ENCODE measurements around the gene PLA1A. TPM values are rescaled to one million over a fixed set of nuclear protein-coding genes. Genes with fewer than 3 reads are reported as not detected.

Gene PLA1A
- total and polyA plus RNA-seq, 2 of the 4 experiments (the other 2 are of a cell fraction) = not detected

- no peaks in the 10 kb centered on the region for H3K36me3 ChIP-seq (ENCODE audit: control insufficient read depth, insufficient read depth, low read length)
- no peak for TF ChIP-seq RFX5 (IDR thresholded peaks at IDR 0.05; ENCODE audit: low read depth, low read length)
- TF ChIP-seq MAZ (IDR thresholded peaks at IDR 0.05; ENCODE audit: borderline replicate concordance, low read depth, low read length) = no peak
- no peak for TF ChIP-seq USF2 (IDR thresholded peaks at IDR 0.05; ENCODE audit: low read depth, low read length)
- no peak for TF ChIP-seq MXI1 (IDR thresholded peaks at IDR 0.05; ENCODE audit: borderline replicate concordance, low read depth, low read length)
- no peak for TF ChIP-seq RCOR1 (IDR thresholded peaks at IDR 0.05; ENCODE audit: insufficient replicate concordance, low read length)
- no peak for TF ChIP-seq ELK1 (IDR thresholded peaks at IDR 0.05; ENCODE audit: borderline replicate concordance, low read depth, low read length)
- TF ChIP-seq, protein P1, sequence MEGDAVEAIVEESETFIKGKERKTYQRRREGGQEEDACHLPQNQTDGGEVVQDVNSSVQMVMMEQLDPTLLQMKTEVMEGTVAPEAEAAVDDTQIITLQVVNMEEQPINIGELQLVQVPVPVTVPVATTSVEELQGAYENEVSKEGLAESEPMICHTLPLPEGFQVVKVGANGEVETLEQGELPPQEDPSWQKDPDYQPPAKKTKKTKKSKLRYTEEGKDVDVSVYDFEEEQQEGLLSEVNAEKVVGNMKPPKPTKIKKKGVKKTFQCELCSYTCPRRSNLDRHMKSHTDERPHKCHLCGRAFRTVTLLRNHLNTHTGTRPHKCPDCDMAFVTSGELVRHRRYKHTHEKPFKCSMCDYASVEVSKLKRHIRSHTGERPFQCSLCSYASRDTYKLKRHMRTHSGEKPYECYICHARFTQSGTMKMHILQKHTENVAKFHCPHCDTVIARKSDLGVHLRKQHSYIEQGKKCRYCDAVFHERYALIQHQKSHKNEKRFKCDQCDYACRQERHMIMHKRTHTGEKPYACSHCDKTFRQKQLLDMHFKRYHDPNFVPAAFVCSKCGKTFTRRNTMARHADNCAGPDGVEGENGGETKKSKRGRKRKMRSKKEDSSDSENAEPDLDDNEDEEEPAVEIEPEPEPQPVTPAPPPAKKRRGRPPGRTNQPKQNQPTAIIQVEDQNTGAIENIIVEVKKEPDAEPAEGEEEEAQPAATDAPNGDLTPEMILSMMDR (conservative IDR thresholded peaks at IDR 0.05; ENCODE audit: low read depth, low read length) = no peak
- no peak for TF ChIP-seq FOS (IDR thresholded peaks at IDR 0.05; ENCODE audit: low read depth, low read length)
- no peak for TF ChIP-seq CEBPB (IDR thresholded peaks at IDR 0.05; ENCODE audit: low read depth, low read length)
- TF ChIP-seq CHD1 (IDR thresholded peaks at IDR 0.05; ENCODE audit: low read depth, low read length) = no peak
- TF ChIP-seq NFE2L2 (IDR thresholded peaks at IDR 0.05; ENCODE audit: low read depth, low read length) = no peak
- TF ChIP-seq POLR2A (IDR thresholded peaks at IDR 0.05; ENCODE audit: low read depth, low read length) = no peak
- TF ChIP-seq SMC3 (IDR thresholded peaks at IDR 0.05; ENCODE audit: low read depth, low read length) = no peak
- no peak for TF ChIP-seq MAFK (IDR thresholded peaks at IDR 0.05; ENCODE audit: low read depth, low read length)
- TF ChIP-seq BHLHE40 (IDR thresholded peaks at IDR 0.05; ENCODE audit: low read depth, low read length) = no peak
- BruUV-seq (replicated peaks) = no TSS peak
- POLR2A ChIA-PET (ENCODE audit: unreplicated experiment) = no interaction called here
- no peak overlapping the region for H3K4ac ChIP-seq (ENCODE audit: low read depth, low read length)
- H3K9me3 ChIP-seq (ENCODE audit: control insufficient read depth, insufficient read depth, low read length) = no peaks in the 10 kb centered on the region
- no peak for ATAC-seq (ENCODE audit: low read depth)
- no peak overlapping the region for H2AK5ac ChIP-seq (ENCODE audit: low read depth, low read length)
- H2BK15ac ChIP-seq (ENCODE audit: low read depth, low read length) = no peak overlapping the region
- H3K56ac ChIP-seq (ENCODE audit: extremely low read depth, insufficient read depth, low read length) = no peak overlapping the region
- no peak overlapping the region for H4K8ac ChIP-seq (ENCODE audit: low read depth in 2 of 2, low read length in 2 of 2)
- no peak for DNase-seq
- no peak overlapping the region for H2AK9ac ChIP-seq (replicated peaks; ENCODE audit: low read depth, low read length, poor library complexity)
- H2AFZ ChIP-seq (replicated peaks; ENCODE audit: low read length, poor library complexity) = no peak overlapping the region
- H3K79me1 ChIP-seq (ENCODE audit: low read depth in 1 of 2, low read length in 2 of 2) = no peaks in the 10 kb centered on the region
- intact Hi-C loops (cut with micrococcal nuclease) = no loop called here
- peaks cover 11% of the 10 kb centered on the region for H3K27me3 ChIP-seq (ENCODE audit: control insufficient read depth, insufficient read depth, low read length)
- H3K4me1 ChIP-seq (ENCODE audit: control insufficient read depth, insufficient read depth, low read length) = no peaks in the 10 kb centered on the region
- in situ Hi-C loops (cut with MboI; ENCODE audit: low sequenced_read_pairs) = loop anchor here (25.0 kb wide), 1 partner anchor 698 kb away; no protein-coding TSS in a partner anchor
- H3K9ac ChIP-seq (ENCODE audit: low read depth, low read length) = no peak overlapping the region
- dilution Hi-C loops (cut with HindIII; ENCODE audit: low sequenced_read_pairs, unreplicated experiment) = no loop called here
- H2BK120ac ChIP-seq (ENCODE audit: low read depth, low read length) = no peak overlapping the region
- no peak overlapping the region for H3K23ac ChIP-seq (ENCODE audit: low read depth, low read length)
- no peak overlapping the region for H3K4me3 ChIP-seq (ENCODE audit: insufficient read depth, low read depth, low read length)
- H2BK5ac ChIP-seq (ENCODE audit: low read depth, low read length, poor library complexity, severe bottlenecking) = no peak overlapping the region
- H3K18ac ChIP-seq (ENCODE audit: low read depth, low read length) = no peak overlapping the region
- H4K5ac ChIP-seq (ENCODE audit: low read depth, low read length) = no peak overlapping the region
- H3K27ac ChIP-seq (ENCODE audit: insufficient read depth, low read length) = no peak overlapping the region
- 89% methylated on average over 7 of the region's 10 CpGs; no CpG with 5 or more reads in 1 of the 2 experiments for WGBS, 2 experiments (ENCODE audit: extremely low coverage in 2 of 2, insufficient read length in 1 of 2)
- no peaks in the 10 kb centered on the region for H3K9me1 ChIP-seq (ENCODE audit: insufficient read depth, low read length)
- H4K91ac ChIP-seq (ENCODE audit: insufficient read depth, low read depth, low read length) = no peak overlapping the region
- H2BK20ac ChIP-seq (ENCODE audit: low read depth, low read length) = no peak overlapping the region
- H3K4me2 ChIP-seq (ENCODE audit: low read depth, low read length) = no peak overlapping the region
- no peak overlapping the region for H3K14ac ChIP-seq (replicated peaks; ENCODE audit: low read depth, low read length)
- CTCF ChIA-PET = interaction anchor here (0.6 kb wide), 1 partner anchor 618 kb away, joined by 3 read pairs; no protein-coding TSS in a partner anchor
- no peaks in the 10 kb centered on the region for H4K20me1 ChIP-seq (ENCODE audit: insufficient read depth, low read length)
These were observed 12.5 kb upstream of the PLA1A start for GRCh38 chr3:119585208-119585607.

Data from IMR-90 (cell line).